ENCODE measurements around the gene MAPRE3. TPM values are rescaled to one million over a fixed set of nuclear protein-coding genes. Genes with fewer than 3 reads are reported as not detected.

The MAPRE3 gene
- total and polyA plus RNA-seq, 2 donors (not counting 3 experiments of a cell fraction or from before 2014, with no cell fraction given): 4.4 to 6.1 TPM

GRCh38 chr2:27000228-27000627, 29.8 kb downstream of the MAPRE3 start:
- POLR2A ChIA-PET: no interaction called here
- Histone ChIP-seq H3K9me1 (replicated peaks; ENCODE audit: control insufficient read depth, extremely low read depth, insufficient read depth, low read length) (no peaks in the 10 kb centered on the region), H2AFZ (ENCODE audit: low read depth, low read length) (no peak overlapping the region), H3K4me1 (ENCODE audit: control insufficient read depth, extremely low read depth, insufficient read depth, low read length) (peaks cover 2% of the 10 kb centered on the region), H3K9ac (replicated peaks; ENCODE audit: extremely low read depth, insufficient read depth, low read length) (no peak overlapping the region), H3K79me2 (ENCODE audit: control insufficient read depth, insufficient read depth, low read length) (no peaks in the 10 kb centered on the region), H4K20me1 (replicated peaks; ENCODE audit: control insufficient read depth, extremely low read depth, insufficient read depth, low read length) (no peaks in the 10 kb centered on the region), H3K27me3 (ENCODE audit: control insufficient read depth in 2 of 2, insufficient read depth in 2 of 2, low read length in 2 of 2) (peaks cover 8 to 9% of the 10 kb centered on the region in 2 experiments), H3K4me2 (ENCODE audit: insufficient read depth, low read length) (no peak overlapping the region), H3K4me3 (replicated peaks in 1 of 3; ENCODE audit: insufficient read depth in 1 of 3, low read depth in 1 of 3, low read length in 3 of 3) (no peak overlapping the region), H3K27ac (ENCODE audit: insufficient read depth, low read depth, low read length) (no peak overlapping the region), H3K9me3 (replicated peaks; ENCODE audit: control insufficient read depth, insufficient read depth, low read length) (no peaks in the 10 kb centered on the region), H3K36me3 (ENCODE audit: control insufficient read depth in 2 of 2, extremely low read depth in 1 of 2, insufficient read depth in 2 of 2, low read length in 2 of 2) (no peaks in the 10 kb centered on the region)
- no TSS peak for BruUV-seq (replicated peaks)
- no peak for FAIRE-seq
- dilution Hi-C loops (cut with MboI; ENCODE audit: extremely low pct_ligation_motif_present, low sequenced_read_pairs): no loop called here
- intact Hi-C loops (cut with micrococcal nuclease): no loop called here
- no peak for TF ChIP-seq EZH2 (IDR thresholded peaks at IDR 0.05; ENCODE audit: borderline replicate concordance, low read depth, low read length, severe bottlenecking)
- no peak for TF ChIP-seq MAX (IDR thresholded peaks at IDR 0.05; ENCODE audit: insufficient read depth, insufficient read length)
- TF ChIP-seq POLR2A (IDR thresholded peaks at IDR 0.05; ENCODE audit: low read depth, low read length): no peak
- TF ChIP-seq POLR2AphosphoS5 (IDR thresholded peaks at IDR 0.05; ENCODE audit: insufficient read depth, low read depth, low read length): no peak
- TF ChIP-seq FOS (IDR thresholded peaks at IDR 0.05; ENCODE audit: borderline replicate concordance, insufficient read depth, low read length): no peak
- no peak for TF ChIP-seq MYC (IDR thresholded peaks at IDR 0.05; ENCODE audit: low read depth, low read length)
- TF ChIP-seq, protein P1, sequence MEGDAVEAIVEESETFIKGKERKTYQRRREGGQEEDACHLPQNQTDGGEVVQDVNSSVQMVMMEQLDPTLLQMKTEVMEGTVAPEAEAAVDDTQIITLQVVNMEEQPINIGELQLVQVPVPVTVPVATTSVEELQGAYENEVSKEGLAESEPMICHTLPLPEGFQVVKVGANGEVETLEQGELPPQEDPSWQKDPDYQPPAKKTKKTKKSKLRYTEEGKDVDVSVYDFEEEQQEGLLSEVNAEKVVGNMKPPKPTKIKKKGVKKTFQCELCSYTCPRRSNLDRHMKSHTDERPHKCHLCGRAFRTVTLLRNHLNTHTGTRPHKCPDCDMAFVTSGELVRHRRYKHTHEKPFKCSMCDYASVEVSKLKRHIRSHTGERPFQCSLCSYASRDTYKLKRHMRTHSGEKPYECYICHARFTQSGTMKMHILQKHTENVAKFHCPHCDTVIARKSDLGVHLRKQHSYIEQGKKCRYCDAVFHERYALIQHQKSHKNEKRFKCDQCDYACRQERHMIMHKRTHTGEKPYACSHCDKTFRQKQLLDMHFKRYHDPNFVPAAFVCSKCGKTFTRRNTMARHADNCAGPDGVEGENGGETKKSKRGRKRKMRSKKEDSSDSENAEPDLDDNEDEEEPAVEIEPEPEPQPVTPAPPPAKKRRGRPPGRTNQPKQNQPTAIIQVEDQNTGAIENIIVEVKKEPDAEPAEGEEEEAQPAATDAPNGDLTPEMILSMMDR (IDR thresholded peaks at IDR 0.05; ENCODE audit: extremely low read depth in 1 of 2, insufficient read depth in 1 of 2, low read depth in 1 of 2, low read length in 2 of 2): no peak
- CTCF ChIA-PET: no interaction called here
- no peak for DNase-seq (ENCODE audit: low read depth, low spot score)

Measured in endothelial cell of umbilical vein (primary cell).